ENCODE measurements around the gene PRDM7. TPM values are rescaled to one million over a fixed set of nuclear protein-coding genes. Genes with fewer than 3 reads are reported as not detected.

The PRDM7 gene
- total and polyA plus RNA-seq, 2 of the 4 experiments (the other 2 are of a cell fraction), result not detected

GRCh38 chr16:90044111-90044551 lies 33.0 kb downstream of the PRDM7 start:
- Histone ChIP-seq H3K9me1 (ENCODE audit: insufficient read depth, low read length) (no peaks in the 10 kb centered on the region), H3K36me3 (ENCODE audit: control insufficient read depth, insufficient read depth, low read length) (peaks cover 23% of the 10 kb centered on the region; the same call in 1 of the 2 replicates), H3K9me3 (ENCODE audit: control insufficient read depth, insufficient read depth, low read length) (no peaks in the 10 kb centered on the region), H4K91ac (ENCODE audit: insufficient read depth, low read depth, low read length) (no peak overlapping the region), H4K20me1 (ENCODE audit: insufficient read depth, low read length) (no peaks in the 10 kb centered on the region), H3K4me1 (ENCODE audit: control insufficient read depth, insufficient read depth, low read length) (peaks cover 11% of the 10 kb centered on the region), H2BK20ac (ENCODE audit: low read depth, low read length) (no peak overlapping the region), H3K4me2 (ENCODE audit: low read depth, low read length) (no peak overlapping the region), H3K4me3 (ENCODE audit: insufficient read depth, low read depth, low read length) (no peak overlapping the region), H3K9ac (ENCODE audit: low read depth, low read length) (no peak overlapping the region), H3K27ac (ENCODE audit: insufficient read depth, low read length) (no peak overlapping the region), H3K79me1 (ENCODE audit: low read depth in 1 of 2, low read length in 2 of 2) (no peaks in the 10 kb centered on the region), H3K18ac (ENCODE audit: low read depth, low read length) (no peak overlapping the region), H2BK120ac (ENCODE audit: low read depth, low read length) (no peak overlapping the region), H3K4ac (ENCODE audit: low read depth, low read length) (no peak overlapping the region), H3K27me3 (ENCODE audit: control insufficient read depth, insufficient read depth, low read length) (no peaks in the 10 kb centered on the region), H2BK5ac (ENCODE audit: low read depth, low read length, poor library complexity, severe bottlenecking) (no peak overlapping the region), H4K5ac (ENCODE audit: low read depth, low read length) (no peak overlapping the region), H3K56ac (ENCODE audit: extremely low read depth, insufficient read depth, low read length) (no peak overlapping the region), H3K23ac (ENCODE audit: low read depth, low read length) (no peak overlapping the region), H2AFZ (replicated peaks; ENCODE audit: low read length, poor library complexity) (no peak overlapping the region), H2AK5ac (ENCODE audit: low read depth, low read length) (no peak overlapping the region), H3K14ac (replicated peaks; ENCODE audit: low read depth, low read length) (no peak overlapping the region), H2AK9ac (replicated peaks; ENCODE audit: low read depth, low read length, poor library complexity) (no peak overlapping the region), H4K8ac (ENCODE audit: low read depth in 2 of 2, low read length in 2 of 2) (no peak overlapping the region), H2BK15ac (ENCODE audit: low read depth, low read length) (no peak overlapping the region)
- DNase-seq (no peak), ATAC-seq (ENCODE audit: low read depth) (no peak)
- POLR2A ChIA-PET (ENCODE audit: unreplicated experiment), result no interaction called here
- in situ Hi-C loops (cut with MboI; ENCODE audit: low sequenced_read_pairs), result no loop called here
- WGBS, 2 experiments (ENCODE audit: extremely low coverage in 2 of 2, insufficient read length in 1 of 2), result no CpG with 5 or more reads among the region's 7 CpGs
- CTCF ChIA-PET, result no interaction called here
- BruUV-seq (replicated peaks), result TSS peak; percentile 57
- intact Hi-C loops (cut with micrococcal nuclease), result no loop called here
- dilution Hi-C loops (cut with HindIII; ENCODE audit: low sequenced_read_pairs, unreplicated experiment), result no loop called here
- TF ChIP-seq BHLHE40 (IDR thresholded peaks at IDR 0.05; ENCODE audit: low read depth, low read length), result no peak
- TF ChIP-seq MXI1 (IDR thresholded peaks at IDR 0.05; ENCODE audit: borderline replicate concordance, low read depth, low read length), result no peak
- no peak for TF ChIP-seq RCOR1 (IDR thresholded peaks at IDR 0.05; ENCODE audit: insufficient replicate concordance, low read length)
- TF ChIP-seq CHD1 (IDR thresholded peaks at IDR 0.05; ENCODE audit: low read depth, low read length), result no peak

Measured in IMR-90 (cell line).